ENCODE measurements around the gene FRS3. TPM values are rescaled to one million over a fixed set of nuclear protein-coding genes. Genes with fewer than 3 reads are reported as not detected.

Gene FRS3
- total and polyA plus RNA-seq, 2 of the 13 experiments (the other 11 are each of a cell fraction or from before 2014, with no cell fraction given): 3.0 to 7.4 TPM

GRCh38 chr6:41723530-41724227 is 56.0 kb downstream of the FRS3 start (continued):
- TF ChIP-seq TFDP1 (CRISPR knock-in tag; IDR thresholded peaks at IDR 0.05; ENCODE audit: borderline replicate concordance): peak; percentile 75; the same call in 1 of the 2 replicates
- TF ChIP-seq DPF2 (CRISPR knock-in tag; IDR thresholded peaks at IDR 0.05; ENCODE audit: borderline replicate concordance, low read depth): no peak
- no peak for TF ChIP-seq ZNF879 (CRISPR knock-in tag; IDR thresholded peaks at IDR 0.05)
- peak; percentile 34; the same call in 1 of the 2 replicates for TF ChIP-seq HNF4A (CRISPR knock-in tag; IDR thresholded peaks at IDR 0.05)
- no peak for TF ChIP-seq ZNF562 (CRISPR knock-in tag; IDR thresholded peaks at IDR 0.05; ENCODE audit: borderline replicate concordance)
- TF ChIP-seq ZNF232 (CRISPR knock-in tag; IDR thresholded peaks at IDR 0.05; ENCODE audit: borderline replicate concordance): no peak
- TF ChIP-seq, protein P1, sequence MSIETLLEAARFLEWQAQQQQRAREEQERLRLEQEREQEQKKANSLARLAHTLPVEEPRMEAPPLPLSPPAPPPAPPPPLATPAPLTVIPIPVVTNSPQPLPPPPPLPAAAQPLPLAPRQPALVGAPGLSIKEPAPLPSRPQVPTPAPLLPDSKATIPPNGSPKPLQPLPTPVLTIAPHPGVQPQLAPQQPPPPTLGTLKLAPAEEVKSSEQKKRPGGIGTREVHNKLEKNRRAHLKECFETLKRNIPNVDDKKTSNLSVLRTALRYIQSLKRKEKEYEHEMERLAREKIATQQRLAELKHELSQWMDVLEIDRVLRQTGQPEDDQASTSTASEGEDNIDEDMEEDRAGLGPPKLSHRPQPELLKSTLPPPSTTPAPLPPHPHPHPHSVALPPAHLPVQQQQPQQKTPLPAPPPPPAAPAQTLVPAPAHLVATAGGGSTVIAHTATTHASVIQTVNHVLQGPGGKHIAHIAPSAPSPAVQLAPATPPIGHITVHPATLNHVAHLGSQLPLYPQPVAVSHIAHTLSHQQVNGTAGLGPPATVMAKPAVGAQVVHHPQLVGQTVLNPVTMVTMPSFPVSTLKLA (IDR thresholded peaks at IDR 0.05): no peak
- no peak for TF ChIP-seq SETDB1 (CRISPR knock-in tag; IDR thresholded peaks at IDR 0.05; ENCODE audit: borderline replicate concordance)
- TF ChIP-seq NR1H2 (CRISPR knock-in tag; IDR thresholded peaks at IDR 0.05; ENCODE audit: borderline replicate concordance, low read depth): no peak
- TF ChIP-seq SMARCC2 (IDR thresholded peaks at IDR 0.05): no peak
- TF ChIP-seq ZNF225 (CRISPR knock-in tag; IDR thresholded peaks at IDR 0.05): no peak; the same call in 1 of the 2 replicates
- TF ChIP-seq ZNF570 (CRISPR knock-in tag; IDR thresholded peaks at IDR 0.05; ENCODE audit: borderline replicate concordance): no peak
- no peak for TF ChIP-seq RORA (CRISPR knock-in tag; IDR thresholded peaks at IDR 0.05)
- TF ChIP-seq TFAP4 (IDR thresholded peaks at IDR 0.05; ENCODE audit: borderline replicate concordance, low read depth): peak; percentile 98
- TF ChIP-seq, protein P2, sequence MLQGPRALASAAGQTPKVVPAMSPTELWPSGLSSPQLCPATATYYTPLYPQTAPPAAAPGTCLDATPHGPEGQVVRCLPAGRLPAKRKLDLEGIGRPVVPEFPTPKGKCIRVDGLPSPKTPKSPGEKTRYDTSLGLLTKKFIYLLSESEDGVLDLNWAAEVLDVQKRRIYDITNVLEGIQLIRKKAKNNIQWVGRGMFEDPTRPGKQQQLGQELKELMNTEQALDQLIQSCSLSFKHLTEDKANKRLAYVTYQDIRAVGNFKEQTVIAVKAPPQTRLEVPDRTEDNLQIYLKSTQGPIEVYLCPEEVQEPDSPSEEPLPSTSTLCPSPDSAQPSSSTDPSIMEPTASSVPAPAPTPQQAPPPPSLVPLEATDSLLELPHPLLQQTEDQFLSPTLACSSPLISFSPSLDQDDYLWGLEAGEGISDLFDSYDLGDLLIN (CRISPR knock-in tag; IDR thresholded peaks at IDR 0.05; ENCODE audit: borderline replicate concordance): 0 out of 2 replicates have a peak, but pooled peaks have one; percentile 32
- TF ChIP-seq EHMT2 (IDR thresholded peaks at IDR 0.05; ENCODE audit: borderline replicate concordance, low read depth, low read length): no peak
- TF ChIP-seq ZNF710 (CRISPR knock-in tag; IDR thresholded peaks at IDR 0.05; ENCODE audit: borderline replicate concordance): 0 out of 2 replicates have a peak, but pooled peaks have one; percentile 83
- TF ChIP-seq MZF1 (CRISPR knock-in tag; IDR thresholded peaks at IDR 0.05; ENCODE audit: borderline replicate concordance): no peak
- TF ChIP-seq MED8 (CRISPR knock-in tag; IDR thresholded peaks at IDR 0.05; ENCODE audit: insufficient replicate concordance): peak; percentile 60
- peak; percentile 35; the same call in 1 of the 2 replicates for TF ChIP-seq GABPA (IDR thresholded peaks at IDR 0.05; ENCODE audit: low read depth, low read length)
- peak; percentile 84 for TF ChIP-seq GABPA (CRISPR knock-in tag; IDR thresholded peaks at IDR 0.05; ENCODE audit: low read depth)
- TF ChIP-seq ZSCAN30 (CRISPR knock-in tag; IDR thresholded peaks at IDR 0.05): no peak
- no peak for TF ChIP-seq TBX3 (IDR thresholded peaks at IDR 0.05; ENCODE audit: borderline replicate concordance)
